Pons (tissue), 1 donor: ENCODE measurements around the gene TMPRSS9.
"Not testable (repeated sequence)": the region's sequence is repeated elsewhere in the genome, so short reads cannot be mapped to it uniquely, and the experiment has no call there.

Experiments
- DNase-seq: peaks from one replicate; pipeline ENCODE4 v3.0.0-alpha.2; 2016; ENCODE audit warnings: low spot score

TMPRSS9 gene

DNA sequence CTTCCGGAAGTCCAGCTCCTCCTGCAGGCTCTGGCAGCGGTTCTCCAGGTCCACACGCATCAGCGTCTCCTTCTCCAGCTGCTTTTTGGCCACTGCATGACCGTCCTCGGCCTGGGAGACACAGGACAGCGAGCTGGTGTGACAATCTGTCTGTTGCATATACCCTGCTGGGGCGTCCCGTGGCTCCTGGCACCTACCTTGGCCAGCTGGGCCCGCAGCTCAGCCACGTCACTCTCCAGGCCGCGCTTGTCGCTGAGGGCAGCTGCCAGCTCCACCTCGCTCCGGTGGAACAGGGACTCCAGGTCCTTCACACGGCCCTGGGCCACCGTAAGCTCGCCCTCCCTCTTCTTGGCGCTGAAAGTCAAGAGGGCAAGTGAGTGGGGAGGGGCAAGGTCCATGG, 78.1 kb downstream of the TMPRSS9 start:
- DNase-seq = no peak

DNA sequence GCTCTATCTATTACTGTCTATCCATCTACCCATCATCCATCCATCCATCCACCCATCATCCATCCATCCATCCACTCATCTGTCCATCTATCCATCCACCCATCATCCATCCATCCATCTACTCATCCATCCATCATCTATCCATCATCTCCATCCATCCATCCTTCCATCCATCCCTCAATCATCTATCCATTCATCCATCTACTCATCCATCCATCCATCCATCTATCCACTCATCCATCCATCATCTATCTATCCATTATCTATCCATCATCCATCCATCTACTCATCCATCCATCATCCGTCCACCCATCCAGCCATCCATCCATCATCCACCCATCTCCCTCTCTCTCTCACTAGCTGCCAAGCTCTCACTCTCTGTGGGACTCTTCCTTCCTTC, 80.5 kb downstream of the TMPRSS9 start:
- no peak for DNase-seq

DNA sequence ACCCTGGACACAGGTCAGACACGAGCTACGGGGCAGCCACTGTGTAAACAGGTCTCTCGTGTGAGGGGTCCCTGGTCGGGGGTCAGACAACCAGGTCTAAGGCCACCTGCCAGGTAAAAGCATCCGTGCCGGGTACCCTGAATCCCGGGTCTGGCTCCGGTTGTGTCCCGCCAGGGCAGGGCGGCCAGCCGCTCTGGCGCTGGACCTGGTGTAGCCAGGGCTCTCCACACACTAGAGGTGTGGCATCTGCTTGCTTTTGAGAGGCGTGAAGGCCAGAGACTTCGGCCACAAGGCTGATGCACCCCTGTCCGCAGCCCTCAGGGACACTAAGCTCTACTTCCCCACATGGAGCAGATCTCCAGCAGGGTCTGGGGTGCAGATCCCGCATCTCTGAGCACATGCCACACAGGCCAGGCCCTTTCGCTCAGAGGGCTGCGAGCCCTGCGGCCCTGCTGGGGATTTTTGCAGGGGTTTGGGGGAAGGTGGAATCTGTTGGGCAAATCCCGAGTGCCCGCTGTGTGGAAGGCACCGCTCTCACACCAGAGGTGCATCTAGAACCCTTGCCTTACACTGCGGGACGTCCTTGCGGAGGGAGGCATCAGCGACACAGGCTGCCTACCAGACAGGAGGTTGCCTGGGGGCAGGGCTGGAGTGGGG, 81.2 kb downstream of the TMPRSS9 start:
- no peak for DNase-seq

DNA sequence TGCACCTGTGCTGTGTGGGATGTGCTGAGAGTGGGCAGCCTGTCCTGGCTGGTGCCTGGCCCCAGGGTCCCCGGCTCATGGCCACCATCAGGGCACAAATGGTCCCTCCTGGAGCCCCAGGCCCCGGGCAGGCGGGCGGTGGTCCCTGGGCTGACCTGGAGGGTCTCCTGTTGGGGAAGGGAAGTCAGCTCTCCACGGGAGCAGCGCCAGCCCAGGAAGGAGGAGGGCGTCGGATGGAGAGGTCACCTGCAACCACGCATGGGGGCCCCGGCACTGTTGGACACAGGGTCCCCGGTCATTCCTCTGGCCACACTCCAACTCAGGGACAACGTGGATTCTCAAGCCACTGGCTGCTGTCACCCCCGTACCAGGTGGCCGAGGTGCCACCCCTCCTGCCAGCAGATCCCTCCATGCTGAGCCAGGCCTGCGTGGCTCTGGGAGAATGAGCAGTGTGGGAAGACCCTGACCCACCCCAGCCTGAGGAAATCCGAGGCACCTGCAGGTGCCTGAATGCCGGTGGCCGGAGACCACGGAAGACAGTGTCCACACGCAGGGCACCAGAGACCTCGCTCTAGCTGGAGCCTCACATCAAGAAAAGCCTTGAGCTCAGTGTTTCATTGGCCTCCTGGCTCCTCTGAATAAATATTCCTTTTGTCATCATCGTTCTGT, 83.2 kb downstream of the TMPRSS9 start:
- DNase-seq = no peak

DNA sequence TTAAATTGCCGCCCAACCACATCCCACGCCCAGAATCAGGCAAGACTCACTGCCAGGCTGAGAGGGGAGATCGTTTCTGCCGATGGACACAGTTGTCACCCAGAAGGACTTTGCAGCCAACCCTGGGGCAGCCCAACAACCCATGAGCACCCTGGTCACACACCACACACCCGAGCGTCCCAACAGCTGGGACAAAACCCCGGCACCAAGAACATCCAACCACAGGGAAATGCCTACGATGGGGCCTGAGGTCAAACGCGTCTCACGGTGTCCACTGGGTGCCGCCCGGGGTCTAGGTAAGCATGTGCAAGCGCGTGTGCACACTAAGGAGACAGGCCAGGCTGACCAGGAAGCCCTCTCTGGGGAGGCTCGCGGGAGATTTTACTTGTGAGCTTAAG, 83.7 kb downstream of the TMPRSS9 start:
- DNase-seq = no peak

DNA sequence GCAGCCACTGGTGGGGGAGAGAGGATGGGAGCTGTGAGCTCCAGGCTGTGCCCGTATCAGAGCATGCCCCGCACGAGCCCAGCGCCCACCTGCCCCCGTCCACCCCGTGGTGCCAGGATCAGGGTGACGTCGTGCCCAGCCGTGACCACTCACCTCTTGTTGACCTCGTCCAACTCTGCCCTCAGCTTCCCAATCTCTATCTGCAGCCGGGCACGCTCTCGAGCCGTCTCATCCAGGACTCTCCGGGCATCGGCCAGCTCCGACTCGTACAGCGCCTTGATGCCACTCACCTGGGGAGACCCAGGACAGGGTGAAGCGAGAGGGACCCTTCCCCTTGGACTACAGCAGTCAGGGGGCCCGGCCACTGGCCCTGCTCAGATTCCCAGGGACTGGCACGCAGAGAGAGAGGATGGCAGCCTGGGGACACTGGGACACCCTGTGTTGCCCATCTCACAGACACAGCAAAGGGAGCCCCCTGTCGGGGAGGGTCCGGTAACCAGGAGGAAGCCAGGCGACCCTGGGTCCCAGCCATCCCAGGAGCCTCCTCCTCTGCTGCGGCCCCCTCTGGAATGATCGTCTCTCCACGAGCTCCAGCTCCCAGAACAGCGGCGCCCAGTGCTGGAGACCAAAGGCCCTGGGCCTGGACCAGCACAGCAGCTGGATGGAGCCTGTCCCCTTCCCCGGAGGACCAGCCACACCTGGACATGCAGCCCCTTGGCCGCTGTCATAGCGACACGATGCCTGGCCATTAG, 84.4 kb downstream of the TMPRSS9 start:
- no peak for DNase-seq

DNA sequence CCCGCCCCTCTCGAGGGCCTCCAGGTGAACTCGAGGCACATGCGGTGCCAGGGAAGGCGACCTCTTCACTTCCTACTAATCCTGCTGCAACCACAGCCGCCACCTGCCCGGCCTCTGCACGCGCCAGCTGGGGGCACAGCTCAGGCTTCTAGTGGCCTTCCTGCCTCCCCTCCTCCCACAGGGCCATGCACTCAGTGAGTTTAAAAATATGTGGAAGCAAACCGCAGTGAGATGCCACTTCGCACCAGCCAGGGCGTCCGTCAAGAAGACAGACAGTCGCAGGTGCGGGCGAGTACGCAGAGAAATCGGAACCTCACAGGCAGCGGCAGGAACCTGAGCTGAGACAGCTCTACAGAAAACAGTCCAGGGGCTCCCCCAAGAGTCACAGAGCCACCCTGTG, 86.3 kb downstream of the TMPRSS9 start:
- DNase-seq = no peak

DNA sequence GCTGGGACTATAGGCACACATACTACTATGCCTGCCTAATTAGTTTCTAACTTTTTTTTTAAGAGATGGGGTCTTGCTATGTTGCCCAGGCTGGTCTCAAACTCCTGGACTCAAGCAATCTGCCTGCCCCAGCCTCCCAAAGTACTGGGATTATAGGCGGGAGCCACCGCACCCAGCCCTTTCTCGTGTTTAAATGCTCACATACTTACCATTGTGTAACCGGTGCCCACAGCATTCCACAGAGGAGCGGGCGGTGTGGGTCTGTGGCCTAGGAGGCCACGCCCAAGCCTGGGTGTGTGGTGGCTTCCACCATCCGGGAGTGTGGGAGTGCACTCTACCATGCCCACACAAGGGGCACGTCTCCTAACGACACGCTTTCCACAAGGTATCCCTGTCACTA, 89.0 kb downstream of the TMPRSS9 start:
- DNase-seq = no peak

DNA sequence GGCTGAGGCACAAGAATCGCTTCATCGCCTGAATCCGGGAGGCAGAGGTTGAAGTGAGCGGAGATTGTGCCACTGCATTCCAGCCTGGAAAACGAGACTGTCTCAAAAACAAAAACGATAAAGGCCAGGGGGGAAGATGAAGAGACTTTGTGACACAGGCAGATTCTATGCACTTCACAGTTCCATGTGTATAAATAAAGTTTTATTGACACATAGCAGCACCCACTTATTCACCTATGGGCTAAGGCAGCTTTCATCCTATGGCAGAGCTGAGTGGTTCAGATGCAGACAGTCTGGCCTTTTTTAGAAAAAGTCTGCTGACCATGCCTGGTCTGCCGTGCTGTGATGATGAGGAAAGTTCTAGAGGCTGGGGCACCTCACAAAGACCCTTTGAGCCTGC, 91.1 kb downstream of the TMPRSS9 start:
- no peak for DNase-seq

DNA sequence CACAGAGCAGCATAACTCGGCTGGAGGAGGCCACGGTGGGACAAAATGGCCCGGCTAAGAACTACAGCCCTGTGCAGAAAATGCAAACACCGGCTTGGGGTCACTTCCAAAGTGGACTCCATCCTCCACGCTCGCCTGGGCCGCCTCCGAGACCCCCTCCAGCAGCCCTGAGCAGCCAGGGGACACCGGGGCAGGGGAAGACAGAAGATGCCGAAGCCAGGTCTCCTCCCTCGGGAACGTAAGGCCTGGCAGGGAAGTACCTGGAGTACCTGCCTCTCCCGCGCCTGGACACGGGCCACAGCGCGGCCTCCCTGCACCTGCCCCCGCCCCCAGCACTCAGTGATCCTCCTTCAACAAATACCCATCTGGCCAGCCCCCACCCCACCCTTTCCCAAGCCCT, 91.7 kb downstream of the TMPRSS9 start:
- no peak for DNase-seq

DNA sequence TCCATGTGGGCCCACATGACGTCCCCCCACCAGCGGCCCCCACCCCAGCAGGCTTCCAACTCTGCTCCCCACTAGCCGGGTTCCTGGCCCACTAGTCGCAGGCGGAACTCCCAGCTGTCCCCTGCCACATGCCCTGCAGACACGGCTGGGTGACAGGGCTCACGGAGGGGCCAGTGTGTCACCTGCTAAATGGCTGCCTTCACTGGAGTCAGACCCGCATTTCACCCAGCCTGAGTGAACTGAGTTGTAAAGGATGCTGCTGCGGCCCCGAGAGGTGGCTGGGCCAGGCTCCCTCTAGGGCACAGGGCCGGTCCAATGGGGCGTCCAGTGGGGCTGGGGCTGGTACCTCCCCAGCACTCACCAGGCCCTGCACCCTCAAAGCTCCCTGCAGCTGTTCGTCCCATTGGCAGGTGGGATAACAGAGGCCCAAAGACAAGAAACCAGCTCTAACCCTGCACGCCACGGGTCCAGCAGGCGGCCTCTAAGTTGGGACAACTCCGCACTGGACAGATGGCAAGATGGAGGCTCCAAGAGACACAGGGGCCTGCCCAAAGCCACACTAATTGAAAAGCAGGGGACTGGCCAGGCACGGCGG, 93.5 kb downstream of the TMPRSS9 start:
- no peak for DNase-seq

DNA sequence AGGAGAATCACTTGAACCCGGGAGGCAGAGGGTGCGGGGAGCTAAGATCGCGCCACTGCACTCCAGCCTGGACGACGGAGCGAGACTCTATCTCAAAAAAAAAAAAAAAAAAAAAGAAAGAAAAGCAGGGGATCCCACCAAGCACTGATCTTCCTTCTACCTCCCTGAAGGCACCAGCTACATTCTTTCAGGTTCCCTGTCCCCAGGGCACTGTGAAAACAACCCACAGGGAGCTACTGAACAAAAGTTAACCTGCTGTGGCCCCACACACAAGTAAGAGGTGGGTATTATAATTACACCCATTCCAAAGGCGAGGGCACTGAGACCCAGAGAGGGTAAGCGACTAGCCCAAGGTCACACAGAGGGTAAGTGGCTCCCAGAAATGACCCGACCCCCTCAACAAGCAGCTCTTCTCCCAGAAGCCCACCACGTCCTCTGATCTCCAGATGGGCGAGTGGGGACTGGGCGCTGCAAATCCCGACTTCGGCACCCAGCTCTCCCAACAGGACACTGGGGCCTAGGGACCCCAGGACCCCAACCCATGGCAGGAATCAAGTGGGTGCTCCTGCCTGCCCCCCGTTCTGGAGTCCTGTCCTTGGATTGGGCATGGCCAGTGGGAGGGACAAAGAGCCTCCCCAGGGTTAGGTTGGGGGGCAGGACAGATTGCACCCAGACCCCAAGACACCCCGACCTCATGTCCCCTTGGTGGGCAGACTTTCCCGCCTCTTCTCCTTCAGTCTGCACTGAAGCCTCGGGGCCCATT, 94.3 kb downstream of the TMPRSS9 start:
- no peak for DNase-seq

DNA sequence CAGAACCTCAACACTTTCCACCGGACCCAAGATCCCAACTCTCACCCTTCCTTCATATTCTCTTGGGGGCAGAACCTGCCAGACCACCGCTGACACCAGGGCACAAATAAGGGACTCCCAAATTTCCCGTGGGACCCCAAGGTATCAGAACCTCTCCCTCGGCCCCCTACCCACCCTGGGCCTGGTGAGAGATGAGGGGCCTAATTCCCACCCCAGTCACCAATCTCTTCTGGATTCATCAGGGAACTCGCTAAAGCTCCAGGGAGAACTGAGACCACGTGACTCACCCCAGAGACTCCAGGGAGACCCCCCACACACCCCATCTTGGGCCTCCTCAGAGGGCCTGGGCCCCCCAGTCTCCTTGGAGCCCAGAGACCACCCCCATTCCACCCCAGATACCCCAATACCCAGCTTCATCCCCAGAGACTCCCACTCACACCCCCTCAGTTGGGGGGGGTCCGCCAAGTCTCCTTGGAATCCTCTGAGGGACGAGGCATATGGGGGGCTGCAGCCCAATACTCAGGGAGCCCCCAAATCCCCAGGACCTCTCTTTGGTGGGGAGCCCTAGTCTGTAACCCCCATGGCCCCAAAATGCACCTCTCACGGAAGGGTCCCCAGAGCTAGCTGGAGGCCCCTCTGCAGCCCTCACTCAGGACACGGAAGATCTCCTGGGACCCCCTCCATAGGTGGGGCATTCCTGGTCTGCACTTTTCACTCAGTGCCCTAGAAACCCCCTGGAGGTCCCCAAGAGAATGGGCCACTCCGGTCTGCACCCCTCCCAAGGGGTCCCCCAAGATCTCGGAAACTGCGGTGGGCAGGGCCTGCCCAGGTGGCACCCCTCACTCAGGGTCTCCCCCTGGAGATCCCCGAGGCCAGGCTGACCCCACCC, 95.1 kb downstream of the TMPRSS9 start:
- no peak for DNase-seq

DNA sequence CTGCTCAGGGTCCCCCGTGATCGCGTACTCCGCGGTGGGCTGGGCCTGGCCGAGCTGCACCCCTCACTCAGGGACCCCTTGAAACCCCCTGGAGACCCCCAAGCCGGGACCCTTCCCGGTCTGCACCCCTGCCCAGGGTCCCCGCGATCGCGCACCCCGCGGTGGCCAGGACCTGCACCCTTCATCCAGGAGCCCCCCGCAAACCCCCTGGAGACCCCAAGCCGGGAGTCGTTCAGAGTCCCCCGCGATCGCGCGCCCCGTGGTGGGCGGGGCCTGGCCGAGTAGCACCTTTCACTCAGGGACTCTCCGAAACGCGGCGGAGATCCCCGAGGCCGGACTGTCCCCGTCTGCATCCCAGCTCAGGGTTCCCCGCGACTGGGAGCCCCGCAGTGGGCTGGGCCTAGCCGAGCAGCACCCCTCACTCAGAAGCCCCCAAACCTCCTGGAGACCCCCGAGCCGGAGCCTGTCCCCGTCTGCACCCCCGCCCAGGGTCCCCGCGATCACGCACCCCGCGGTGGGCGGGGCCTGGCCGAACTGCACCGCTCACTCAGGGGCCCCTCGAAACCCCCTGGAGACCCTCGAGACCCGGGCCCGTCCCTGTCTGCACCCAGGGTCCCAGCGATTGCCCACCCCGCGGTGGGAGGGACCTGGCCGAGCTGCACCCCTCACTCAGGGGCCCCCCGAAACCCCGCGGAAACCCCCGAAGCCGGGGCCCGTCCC, 95.9 kb downstream of the TMPRSS9 start:
- no peak for DNase-seq

DNA sequence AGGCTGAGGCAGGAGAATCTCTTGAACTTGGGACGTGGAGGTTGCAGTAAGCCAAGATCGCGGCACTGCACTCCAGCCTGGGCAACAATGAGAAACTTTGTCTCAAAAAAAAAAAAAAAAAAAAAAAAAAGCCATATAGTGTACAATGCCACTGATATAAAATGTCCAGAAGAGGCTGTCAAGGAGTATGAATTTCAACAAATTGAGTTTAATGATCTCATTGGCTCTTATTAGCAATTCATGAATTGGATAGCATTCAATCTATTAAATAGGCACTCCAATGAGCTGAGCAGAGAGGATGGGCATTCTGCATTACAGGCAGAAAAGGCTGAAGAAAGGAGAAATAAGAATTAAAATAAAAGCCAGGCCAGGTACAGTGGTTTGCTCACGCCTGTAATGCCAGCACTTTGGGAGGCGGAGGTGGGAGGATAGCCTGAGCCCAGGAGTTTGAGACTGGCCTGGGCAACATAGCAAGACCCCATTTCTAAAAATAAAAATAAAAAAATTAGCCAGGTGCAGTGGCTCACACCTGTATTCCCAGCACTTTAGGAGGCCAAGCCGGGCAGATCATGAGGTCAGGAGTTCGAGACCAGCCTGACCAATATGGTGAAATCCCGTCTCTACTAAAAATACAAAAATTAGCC, 97.5 kb downstream of the TMPRSS9 start:
- DNase-seq = no peak

DNA sequence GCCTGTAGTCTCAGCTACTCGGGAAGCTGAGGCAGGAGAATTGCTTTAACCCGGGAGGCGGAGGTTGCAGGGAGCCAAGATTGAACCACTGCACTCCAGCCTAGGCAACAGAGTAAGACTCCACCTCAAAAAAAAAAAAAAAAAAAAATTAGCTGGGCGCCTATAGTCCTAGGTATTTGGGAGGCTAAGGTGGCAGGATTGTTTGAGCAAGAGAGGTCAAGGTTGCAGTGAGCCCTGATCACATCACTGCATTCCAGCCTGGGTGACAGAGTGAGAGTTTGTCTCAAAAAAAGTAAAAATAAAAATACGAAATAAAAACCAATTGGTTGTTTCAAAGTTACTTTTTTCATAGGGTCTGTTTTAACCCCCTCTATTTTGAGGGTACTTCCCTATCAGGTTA, 98.0 kb downstream of the TMPRSS9 start:
- DNase-seq = no peak

DNA sequence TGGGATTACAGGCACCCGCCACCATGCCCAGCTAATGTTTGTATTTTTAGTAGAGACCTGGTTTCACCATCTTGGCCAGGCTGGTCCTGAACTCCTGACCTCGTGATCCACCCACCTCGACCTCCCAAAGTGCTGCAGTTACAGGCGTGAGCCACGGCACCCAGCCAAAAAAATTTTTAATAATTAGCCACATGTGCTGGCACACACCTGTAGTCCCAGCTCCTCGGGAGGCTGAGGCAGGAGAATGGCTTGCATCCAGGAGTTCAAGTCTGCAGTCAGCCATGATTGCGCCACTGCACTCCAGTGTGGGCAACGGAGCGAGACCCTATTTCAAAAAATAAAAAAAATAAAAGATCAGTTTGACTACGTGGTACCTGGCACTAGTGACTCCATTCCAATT, 98.7 kb downstream of the TMPRSS9 start:
- DNase-seq = not testable (repeated sequence)

DNA sequence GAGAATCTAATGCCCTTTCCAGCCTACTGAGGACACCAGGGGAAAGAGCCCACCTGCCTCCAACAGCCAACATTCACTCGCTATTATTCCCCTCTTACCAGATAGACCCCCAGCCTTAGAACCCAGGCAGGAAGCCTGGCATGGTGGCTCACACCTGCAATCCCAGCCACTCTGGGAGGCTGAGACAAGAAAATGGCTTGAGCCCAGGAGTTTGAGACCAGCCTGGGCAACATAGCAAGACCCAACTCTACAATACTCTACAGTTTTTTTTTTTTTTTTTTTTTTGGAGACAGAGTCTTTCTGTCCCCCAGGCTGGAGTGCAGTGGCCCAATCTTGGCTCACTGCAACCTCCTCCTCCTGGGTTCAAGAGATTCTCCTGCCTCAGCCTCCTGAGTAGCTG, 100.2 kb downstream of the TMPRSS9 start:
- DNase-seq = no peak

DNA sequence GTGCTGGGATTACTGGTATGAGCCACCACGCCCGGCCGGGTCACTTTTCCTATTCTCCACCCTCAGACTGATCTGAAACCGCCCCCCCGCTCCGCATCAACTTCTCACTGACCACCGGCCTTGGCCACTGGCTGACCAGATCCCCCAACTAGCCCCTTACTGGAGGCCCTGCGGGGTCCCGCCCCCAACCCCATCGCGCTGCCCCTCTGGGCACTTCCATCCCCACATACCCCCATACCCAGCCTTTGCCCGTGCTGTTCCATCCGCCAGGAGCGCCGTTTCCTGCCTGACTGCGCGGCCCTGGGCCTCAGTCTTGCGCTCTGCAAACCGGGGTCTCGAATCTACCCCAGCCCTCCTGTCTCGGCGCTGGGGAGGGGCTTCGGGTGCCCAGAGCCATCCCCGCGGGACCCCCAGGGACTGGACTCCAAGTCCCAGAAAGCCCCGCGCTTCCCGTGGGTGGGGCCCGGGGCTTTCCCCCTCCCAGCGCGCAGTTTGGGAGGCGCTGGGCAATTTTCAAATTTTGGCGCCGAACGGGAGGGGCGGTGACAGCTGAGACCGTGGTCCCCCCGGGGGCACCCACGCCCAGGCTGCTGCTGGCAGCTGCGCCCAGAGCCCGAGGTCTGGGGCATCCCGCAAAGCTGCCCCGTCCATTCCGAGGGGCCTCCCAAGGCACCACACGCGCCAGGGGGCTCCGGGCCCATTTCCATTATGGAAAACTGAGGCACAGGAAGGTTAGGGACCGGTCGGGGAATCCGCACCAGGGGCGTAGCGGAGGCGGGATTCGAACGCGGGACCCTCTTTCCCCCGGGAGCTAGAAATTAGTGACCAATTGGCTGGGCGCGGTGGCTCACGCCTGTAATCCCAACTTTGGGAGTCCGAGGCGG, 101.9 kb downstream of the TMPRSS9 start:
- DNase-seq = no peak
